Right lobe of liver (tissue), 6 donors: ENCODE data around the gene STOML3. TPM values are rescaled to one million over a fixed set of nuclear protein-coding genes. Genes with fewer than 3 reads are reported as not detected.

ENCODE experiments used
- ATAC-seq, 4 donors: fragments of 200-7000 bp; cut with Tn5 transposase; one replicate each; pipeline ENCODE4 v1.9.1; 2020; ENCODE audit warnings: mild to moderate bottlenecking in 4 of 4, moderate library complexity in 4 of 4
- DNase-seq, 3 donors: peaks; one replicate each; pipeline ENCODE4 v3.0.0-alpha.2; 2020
- H3K27ac ChIP-seq, 3 donors: fragments of 200-600 bp; one replicate each; pipeline ENCODE4 v1.8.0; 2022
- H3K27me3 ChIP-seq, 2 donors: fragments of 200-600 bp; one replicate each; pipeline ENCODE4 v1.8.0; 2022
- H3K36me3 ChIP-seq, 4 donors: fragments of 200-600 bp; sonication (generic) in 1 of 4; one replicate each; pipeline versions ENCODE4 v1.5.1 to v1.8.0; 2017 to 2022; ENCODE audit warnings: control low read depth in 1 of 4
- H3K4me1 ChIP-seq, 4 donors: fragments of 200-600 bp; sonication (generic) in 1 of 4; one replicate each; pipeline versions ENCODE4 v1.5.1 to v1.8.0; 2017 to 2022; ENCODE audit warnings: control low read depth in 1 of 4
- H3K4me3 ChIP-seq, 3 donors: fragments of 200-600 bp; one replicate each; pipeline ENCODE4 v1.8.0; 2022
- H3K9me3 ChIP-seq, 4 donors: fragments of 200-600 bp; sonication (generic) in 1 of 4; one replicate each; pipeline versions ENCODE4 v1.5.1 to v1.8.0; 2017 to 2022; ENCODE audit warnings: control low read depth in 1 of 4
- POLR2A ChIP-seq: fragments of 450-650 bp; IDR thresholded peaks from one replicate; pipeline ENCODE4 v1.6.1; 2017; ENCODE audit warnings: antibody characterized with exemption, mild to moderate bottlenecking
- WGBS: methylation state at CpG from one replicate; pipeline ENCODE4 v1.1.6; 2018; ENCODE audit warnings: low coverage, low lambda C conversion rate; ENCODE audit not compliant: insufficient coverage; ENCODE audit errors: missing lambda C conversion rate; 5-methylcytosine and 5-hydroxymethylcytosine counted together
- intact Hi-C, 2 donors: fragments of 100-400 bp; cut with DNase I; formaldehyde crosslinking; loops; one replicate each; pipeline versions ENCODE4 v1.11.2 to v1.14.1; 2022
- total RNA-seq, 6 experiments: library from RNA; depleted of rRNA in 2 of 6; stranded (reverse); fragments of >200 nt in 2 of 6; fragmentation: NEBNext Ultra II Directional in 3 of 6; extraction: Animal tissue kit (Norgen Biotek cat#: 25700) in 3 of 6; gene quantifications; one replicate each; pipeline versions ENCODE4 v1.1.0 to v1.2.4, GENCODE V29; 2016 to 2023
- TF ChIP-seq, protein P1 (sequence below), 4 donors: fragments of 200-600 bp in 3 of 4; fragments of 450-650 bp in 1 of 4; IDR thresholded peaks; one replicate each; pipeline versions ENCODE4 v1.5.1 to v1.8.0; 2016 to 2022; ENCODE audit warnings: antibody characterized with exemption in 4 of 4, mild to moderate bottlenecking in 2 of 4
- donor health status: DM: no; HTN: yes; CAD: no.
- donor health status: DM: no; HTN: no; CAD: no.
- donor health status: DM: no; HTN: no; CAD: no.
- donor health status: DM: no; HTN: yes; CAD: no.
- donor health status: DM: no; HTN: yes; CAD: no.

Gene STOML3
- total RNA-seq, 6 experiments from 2014 or later = not detected

DNA sequence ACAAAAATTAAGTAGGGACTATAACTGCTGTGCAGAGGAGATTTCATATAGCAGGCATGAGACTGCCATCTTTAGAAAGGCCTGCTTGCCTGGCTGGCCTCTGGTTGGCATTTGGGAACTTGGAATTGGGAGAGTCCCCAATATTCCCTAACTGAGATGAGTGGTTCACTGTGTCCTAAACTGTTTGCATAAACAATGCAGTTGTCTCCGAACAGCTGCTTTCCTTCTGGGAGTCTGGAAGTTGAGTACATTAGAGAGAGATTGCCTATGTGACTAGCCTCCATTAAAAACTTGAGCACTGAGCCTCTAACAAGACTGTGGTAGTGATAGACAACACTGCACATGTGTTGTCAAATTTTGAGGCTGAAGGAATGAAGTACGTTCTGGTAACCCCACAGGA lies 47.4 kb downstream of the STOML3 start:
- TF ChIP-seq, protein P1, sequence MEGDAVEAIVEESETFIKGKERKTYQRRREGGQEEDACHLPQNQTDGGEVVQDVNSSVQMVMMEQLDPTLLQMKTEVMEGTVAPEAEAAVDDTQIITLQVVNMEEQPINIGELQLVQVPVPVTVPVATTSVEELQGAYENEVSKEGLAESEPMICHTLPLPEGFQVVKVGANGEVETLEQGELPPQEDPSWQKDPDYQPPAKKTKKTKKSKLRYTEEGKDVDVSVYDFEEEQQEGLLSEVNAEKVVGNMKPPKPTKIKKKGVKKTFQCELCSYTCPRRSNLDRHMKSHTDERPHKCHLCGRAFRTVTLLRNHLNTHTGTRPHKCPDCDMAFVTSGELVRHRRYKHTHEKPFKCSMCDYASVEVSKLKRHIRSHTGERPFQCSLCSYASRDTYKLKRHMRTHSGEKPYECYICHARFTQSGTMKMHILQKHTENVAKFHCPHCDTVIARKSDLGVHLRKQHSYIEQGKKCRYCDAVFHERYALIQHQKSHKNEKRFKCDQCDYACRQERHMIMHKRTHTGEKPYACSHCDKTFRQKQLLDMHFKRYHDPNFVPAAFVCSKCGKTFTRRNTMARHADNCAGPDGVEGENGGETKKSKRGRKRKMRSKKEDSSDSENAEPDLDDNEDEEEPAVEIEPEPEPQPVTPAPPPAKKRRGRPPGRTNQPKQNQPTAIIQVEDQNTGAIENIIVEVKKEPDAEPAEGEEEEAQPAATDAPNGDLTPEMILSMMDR (IDR thresholded peaks at IDR 0.05) = no peak
- TF ChIP-seq POLR2A = no peak
- DNase-seq (no peak), ATAC-seq (no peak)
- no peaks in the 10 kb centered on the region for H3K36me3 ChIP-seq
- H3K27me3 ChIP-seq = no peaks in the 10 kb centered on the region
- H3K4me3 ChIP-seq = no peak overlapping the region
- H3K4me1 ChIP-seq = no peaks in the 10 kb centered on the region
- 17% methylated on average over 2 of the region's 2 CpGs for WGBS
- H3K27ac ChIP-seq = no peak overlapping the region
- H3K9me3 ChIP-seq = no peaks in the 10 kb centered on the region
- intact Hi-C loops = no loop called here

GRCh38 chr13:38941353-38941945 lies 49.2 kb downstream of the STOML3 start:
- Histone ChIP-seq H3K9me3 (no peaks in the 10 kb centered on the region), H3K4me1 (no peaks in the 10 kb centered on the region), H3K4me3 (no peak overlapping the region), H3K27me3 (no peaks in the 10 kb centered on the region), H3K36me3 (no peaks in the 10 kb centered on the region), H3K27ac (no peak overlapping the region)
- intact Hi-C loops = no loop called here
- TF ChIP-seq, protein P1 (IDR thresholded peaks at IDR 0.05) = no peak
- no peak for TF ChIP-seq POLR2A
- ATAC-seq (no peak), DNase-seq (no peak)
- 57% methylated on average over 3 of the region's 3 CpGs for WGBS

GRCh38 chr13:38933786-38934185 lies 56.8 kb downstream of the STOML3 start:
- no peak for ATAC-seq

GRCh38 chr13:38922170-38922569 lies 68.5 kb downstream of the STOML3 start:
- Histone ChIP-seq H3K36me3 (no peaks in the 10 kb centered on the region), H3K4me1 (no peaks in the 10 kb centered on the region), H3K27ac (no peak overlapping the region), H3K27me3 (no peaks in the 10 kb centered on the region), H3K9me3 (no peaks in the 10 kb centered on the region), H3K4me3 (no peak overlapping the region)
- TF ChIP-seq POLR2A = no peak
- TF ChIP-seq, protein P1 (IDR thresholded peaks at IDR 0.05) = no peak
- ATAC-seq (no peak), DNase-seq (no peak)
- WGBS = 57% methylated on average over 1 of the region's 1 CpG
- intact Hi-C loops = no loop called here

More at GRCh38 chr13:38933786-38934185, 56.8 kb downstream of the STOML3 start:
- no peak overlapping the region for H3K4me3 ChIP-seq
- intact Hi-C loops = no loop called here
- no peaks in the 10 kb centered on the region for H3K4me1 ChIP-seq
- TF ChIP-seq, protein P1 (IDR thresholded peaks at IDR 0.05) = no peak
- TF ChIP-seq POLR2A = no peak
- DNase-seq = no peak
- H3K27ac ChIP-seq = no peak overlapping the region
- H3K9me3 ChIP-seq = no peaks in the 10 kb centered on the region
- no peaks in the 10 kb centered on the region for H3K27me3 ChIP-seq
- no peaks in the 10 kb centered on the region for H3K36me3 ChIP-seq

GRCh38 chr13:38921081-38921480 lies 69.5 kb downstream of the STOML3 start:
- Histone ChIP-seq H3K36me3 (no peaks in the 10 kb centered on the region), H3K27ac (no peak overlapping the region), H3K27me3 (no peaks in the 10 kb centered on the region), H3K4me3 (no peak overlapping the region), H3K4me1 (no peaks in the 10 kb centered on the region), H3K9me3 (no peaks in the 10 kb centered on the region)
- intact Hi-C loops = no loop called here
- DNase-seq = no peak
- TF ChIP-seq, protein P1 (IDR thresholded peaks at IDR 0.05) = no peak
- no peak for TF ChIP-seq POLR2A
- 22% methylated on average over 1 of the region's 2 CpGs for WGBS
- no peak for ATAC-seq
